GM19395 (cell line): Measurements from ENCODE around the gene HIPK2.
"Not testable (repeated sequence)": the region's sequence is repeated elsewhere in the genome, so short reads cannot be mapped to it uniquely, and the experiment has no call there.

Experiments
- ATAC-seq: cut with Tn5 transposase; IDR thresholded peaks from one replicate; pipeline ENCODE4 v1.9.1; 2021; ENCODE audit warnings: mild to moderate bottlenecking, moderate library complexity; ENCODE audit not compliant: unreplicated experiment

HIPK2 gene

DNA sequence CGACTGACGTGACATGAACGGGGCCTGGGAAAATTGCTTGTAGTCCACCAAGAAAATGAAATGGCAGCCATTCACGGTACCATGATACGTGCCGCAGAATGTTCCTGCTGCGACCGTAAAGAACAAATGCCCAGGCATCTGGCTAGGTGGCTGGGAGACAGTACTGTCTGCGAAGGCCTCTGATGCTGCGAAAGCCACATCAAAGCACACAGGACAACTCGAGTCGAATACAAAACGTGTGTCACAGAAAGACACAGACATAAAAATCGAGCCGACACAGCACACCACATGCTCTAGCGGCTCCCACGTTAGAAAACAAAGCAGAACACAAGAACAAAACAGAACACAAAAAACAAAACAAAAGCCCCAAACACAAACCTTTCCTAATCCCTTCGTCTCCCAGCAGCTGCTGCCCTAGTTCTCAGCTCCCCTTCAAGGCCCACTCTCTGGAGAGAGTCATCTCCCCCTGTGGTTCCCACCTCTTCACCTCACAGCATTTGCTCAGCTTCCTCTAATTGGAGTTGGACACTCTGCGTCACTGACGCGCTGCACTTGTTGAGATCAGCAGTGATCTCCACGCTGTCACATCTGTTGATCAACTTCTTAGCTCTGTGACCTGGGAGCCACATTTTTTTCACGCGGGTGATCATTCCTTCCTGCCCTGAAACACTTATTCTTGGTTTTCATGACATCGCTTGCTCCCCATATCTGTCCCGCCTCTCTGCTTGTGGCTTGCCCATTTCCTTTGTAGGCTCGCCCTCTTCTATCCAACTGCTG is 142.1 kb downstream of the HIPK2 start:
- no peak for ATAC-seq

DNA sequence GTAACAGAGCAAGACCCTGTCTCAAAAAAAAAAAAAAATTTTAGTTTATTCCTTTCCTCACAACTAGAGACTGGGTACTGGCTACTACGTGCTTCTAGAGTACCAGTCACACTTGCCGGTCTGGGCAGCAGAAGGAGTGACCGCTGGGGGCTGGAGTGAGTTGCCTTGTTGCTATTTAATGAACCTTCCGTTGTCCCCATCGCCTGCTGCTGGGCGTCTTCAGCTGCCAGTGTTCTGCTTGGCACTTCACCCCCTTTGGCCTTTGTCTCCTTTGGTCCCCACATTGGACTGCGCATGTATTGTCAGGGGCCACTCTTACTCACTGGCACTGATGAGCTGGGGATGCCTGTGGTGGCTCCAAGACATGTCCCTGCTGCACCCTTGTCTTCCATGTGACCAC is 143.7 kb downstream of the HIPK2 start:
- ATAC-seq, result no peak

GRCh38 chr7:139631520-139632031 is 146.2 kb downstream of the HIPK2 start:
- ATAC-seq, result no peak

- ATAC-seq, result no peak
Observed at GRCh38 chr7:139630643-139631519, 146.9 kb downstream of the HIPK2 start.

GRCh38 chr7:139629392-139630082 is 148.3 kb downstream of the HIPK2 start:
- no peak for ATAC-seq

DNA sequence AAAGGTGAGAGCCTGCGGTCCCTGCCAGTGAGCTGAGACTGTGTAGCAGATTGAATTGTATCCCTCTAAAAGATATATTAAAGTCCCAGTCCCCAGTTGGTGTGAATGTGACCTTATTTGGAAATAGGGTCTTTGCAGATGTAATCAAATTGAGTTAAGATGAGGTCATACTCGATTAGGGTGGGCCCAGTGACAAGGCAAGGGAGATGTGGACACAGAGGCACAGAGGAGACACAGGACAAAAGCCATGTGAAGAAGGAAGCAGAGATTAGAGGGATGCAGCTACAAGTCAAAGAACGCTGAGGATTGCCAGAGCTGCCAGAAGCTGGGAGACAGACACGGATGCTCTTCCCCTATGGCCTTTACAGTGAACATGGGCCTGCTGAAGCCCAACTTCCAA is 150.0 kb downstream of the HIPK2 start:
- no peak for ATAC-seq

DNA sequence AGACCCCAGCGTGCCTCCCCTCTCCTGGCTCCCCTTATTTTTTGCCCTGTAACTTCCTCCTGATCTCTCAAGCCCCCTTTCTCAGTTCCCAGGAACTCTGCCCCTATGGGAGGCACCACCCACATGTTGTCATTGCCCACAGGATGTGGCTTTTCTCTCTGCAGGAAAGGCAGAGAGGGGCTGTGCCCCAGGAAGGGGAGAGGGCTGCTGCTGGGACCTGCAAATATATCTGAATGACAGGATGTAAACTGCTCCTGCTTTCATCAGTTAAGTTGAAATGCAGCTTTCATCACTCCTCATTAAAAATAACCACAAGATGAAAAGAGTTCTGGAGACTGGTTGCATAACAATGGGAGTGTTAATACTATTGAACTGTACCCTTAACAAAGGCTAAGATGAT is 151.0 kb downstream of the HIPK2 start:
- no peak for ATAC-seq

DNA sequence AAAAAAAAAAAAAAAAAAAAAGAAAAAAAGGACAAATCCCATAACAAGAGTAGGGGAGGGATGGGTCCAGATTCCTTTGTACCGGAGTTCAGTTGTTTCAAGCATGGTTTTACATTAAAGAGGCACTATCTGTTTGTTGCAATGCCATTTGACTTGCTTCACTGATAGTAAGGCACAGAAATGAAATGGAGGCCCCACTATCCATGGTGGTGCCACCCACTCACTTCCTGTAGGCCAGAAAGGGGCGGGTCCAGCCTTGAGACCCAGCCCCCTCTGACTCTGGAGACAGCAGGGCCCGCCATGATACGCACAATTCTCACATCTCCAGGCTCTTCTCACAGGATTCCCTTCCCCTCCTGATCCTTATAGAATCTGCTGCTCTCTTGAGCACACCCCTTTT is 154.3 kb downstream of the HIPK2 start:
- ATAC-seq, result no peak

GRCh38 chr7:139620676-139621344 is 157.0 kb downstream of the HIPK2 start:
- peak; percentile 82 for ATAC-seq

- ATAC-seq, result no peak
Observed at GRCh38 chr7:139619367-139619657, 158.5 kb downstream of the HIPK2 start.

DNA sequence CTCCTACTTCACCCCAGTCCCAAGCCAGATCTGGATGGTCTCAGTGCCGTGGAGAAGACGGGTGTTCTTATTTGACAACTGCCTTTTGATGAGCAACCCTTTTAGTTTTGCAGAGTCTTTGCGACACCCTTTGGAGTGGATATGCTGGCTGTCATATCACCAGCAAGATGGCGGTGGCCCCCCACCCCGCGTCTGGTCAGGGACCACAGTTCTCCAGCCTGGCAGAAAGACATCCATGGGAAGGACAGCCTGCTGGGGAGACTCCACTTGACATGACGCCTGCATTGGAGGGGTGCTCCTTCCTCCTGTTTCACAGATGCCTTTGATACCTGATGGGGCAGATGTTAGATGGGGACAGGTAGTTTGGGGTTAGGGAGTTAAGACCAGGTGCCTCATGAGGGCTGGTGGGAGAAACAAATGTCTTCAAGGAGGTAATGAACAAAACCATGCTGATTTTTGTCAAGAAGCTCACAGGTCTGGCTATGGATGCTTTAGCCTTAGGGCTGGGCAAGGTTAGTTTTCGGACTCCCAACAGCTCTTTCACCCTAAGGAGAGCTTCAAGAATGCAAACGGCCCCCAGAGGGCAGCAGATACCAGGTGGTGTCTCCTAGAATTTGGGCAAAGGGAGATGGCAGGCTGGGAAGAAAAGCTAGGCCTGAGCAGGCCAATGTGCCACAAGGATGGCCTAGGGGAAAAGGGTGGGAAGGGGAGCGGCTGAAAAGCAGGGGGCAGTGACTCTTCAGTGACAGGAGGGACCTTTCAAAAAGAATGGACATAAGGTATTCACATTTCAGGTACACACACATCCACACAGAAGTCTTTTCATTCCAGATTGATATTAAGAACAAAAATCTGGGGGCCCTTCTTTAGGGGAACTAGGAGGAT is 159.1 kb downstream of the HIPK2 start:
- ATAC-seq, result no peak

DNA sequence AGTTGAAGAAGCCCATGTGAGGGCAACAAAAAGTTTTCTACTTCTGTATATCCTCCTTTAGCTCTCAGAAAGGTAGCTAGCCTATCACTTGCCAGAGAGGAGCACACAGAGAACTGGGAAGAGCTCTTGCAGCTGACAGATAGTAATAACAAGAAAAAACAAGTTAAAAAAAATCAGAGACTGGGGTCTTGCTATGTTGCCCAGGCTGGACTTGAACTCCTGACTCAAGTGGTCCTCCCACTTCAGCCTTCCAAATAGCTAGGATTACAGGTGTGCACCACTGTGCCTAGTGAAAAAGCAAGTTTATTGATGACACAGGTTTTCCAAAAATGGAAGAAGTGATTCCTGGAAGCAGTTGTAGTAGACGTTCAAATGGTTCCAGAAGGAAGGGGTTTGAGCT is 160.7 kb downstream of the HIPK2 start:
- no peak for ATAC-seq

- no peak for ATAC-seq
Observed at GRCh38 chr7:139614886-139615285, 162.9 kb downstream of the HIPK2 start.

- no peak for ATAC-seq
Observed at GRCh38 chr7:139613971-139614411, 163.8 kb downstream of the HIPK2 start.

DNA sequence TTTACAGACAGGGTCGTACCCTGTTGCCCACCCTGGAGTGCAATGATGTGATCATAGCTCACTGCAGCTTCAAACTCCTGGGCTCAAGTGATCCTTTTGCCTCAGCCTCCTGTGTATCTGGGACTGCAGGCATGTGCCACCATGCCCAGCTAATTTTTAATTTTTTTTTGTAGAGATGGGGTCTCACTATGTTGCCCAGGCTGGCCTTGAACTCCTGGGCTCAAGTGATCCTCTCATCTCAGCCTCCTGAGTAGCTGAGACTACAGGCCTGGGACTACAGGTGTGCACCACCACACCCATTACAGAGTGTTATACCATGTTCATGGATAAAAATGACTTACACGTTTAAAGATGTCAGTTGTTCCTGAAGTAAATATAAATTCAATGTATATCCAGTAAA is 166.2 kb downstream of the HIPK2 start:
- not testable (repeated sequence) for ATAC-seq

GRCh38 chr7:139610595-139610994 is 167.2 kb downstream of the HIPK2 start:
- ATAC-seq, result no peak

GRCh38 chr7:139603896-139604295 is 173.9 kb downstream of the HIPK2 start:
- no peak for ATAC-seq

- no peak for ATAC-seq
Observed at GRCh38 chr7:139603282-139603681, 174.5 kb downstream of the HIPK2 start.

DNA sequence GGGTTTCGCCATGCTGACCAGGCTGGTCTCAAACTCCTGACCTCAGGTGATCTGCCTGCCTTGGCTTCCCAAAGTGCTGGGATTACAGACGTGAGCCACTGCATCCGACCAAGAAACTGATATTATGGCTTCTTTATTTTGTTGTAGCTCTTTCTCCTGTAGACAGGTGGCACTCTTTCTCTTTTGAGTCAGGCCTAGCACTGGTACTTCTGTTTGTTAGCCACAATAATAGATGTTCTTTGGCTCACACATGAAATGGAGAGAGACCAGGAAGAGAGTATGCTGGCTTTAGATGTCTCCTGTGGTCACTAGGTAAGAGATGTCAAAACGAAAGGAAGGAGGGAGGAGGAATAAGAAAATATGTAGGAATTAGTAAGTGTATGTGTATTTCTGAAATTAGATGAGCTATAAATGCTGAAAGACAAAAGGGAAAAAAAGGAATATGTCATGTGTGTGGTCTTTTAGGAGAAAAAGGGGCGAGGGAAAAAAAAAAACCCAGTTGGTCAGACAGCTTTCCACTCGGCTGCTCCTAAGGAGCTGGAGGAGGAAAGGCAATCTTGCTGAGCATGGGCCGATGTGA is 175.6 kb downstream of the HIPK2 start:
- no peak for ATAC-seq

- no peak for ATAC-seq
Observed at GRCh38 chr7:139601176-139601575, 176.6 kb downstream of the HIPK2 start.
